GM10847 (cell line): Measurements from ENCODE around the gene C16orf90.

Source experiments
- POLR2A ChIP-seq: IDR thresholded peaks from 2 replicates; pipeline ENCODE4 v1.6.1; 2011; ENCODE audit not compliant: insufficient read length; ENCODE audit errors: extremely low read depth

The C16orf90 gene

DNA sequence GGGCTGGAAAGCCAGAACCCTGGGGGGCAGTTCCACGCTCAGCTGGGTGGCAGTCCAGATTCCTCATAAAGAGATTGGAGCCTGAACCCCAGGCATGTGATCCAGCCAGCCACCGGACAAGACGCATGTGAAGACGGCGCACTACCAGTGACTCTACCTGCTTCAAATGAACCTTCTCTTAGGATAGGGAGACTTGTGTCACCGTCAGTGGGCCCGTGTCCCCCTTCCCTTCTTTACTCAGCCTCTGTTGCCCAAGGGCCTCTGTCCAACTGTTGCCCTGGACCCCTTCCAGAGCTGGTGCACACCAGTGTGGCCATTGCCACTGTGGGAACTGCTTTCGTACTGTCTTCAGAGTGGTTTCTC is 23.7 kb upstream of the C16orf90 start:
- no peak for TF ChIP-seq POLR2A

DNA sequence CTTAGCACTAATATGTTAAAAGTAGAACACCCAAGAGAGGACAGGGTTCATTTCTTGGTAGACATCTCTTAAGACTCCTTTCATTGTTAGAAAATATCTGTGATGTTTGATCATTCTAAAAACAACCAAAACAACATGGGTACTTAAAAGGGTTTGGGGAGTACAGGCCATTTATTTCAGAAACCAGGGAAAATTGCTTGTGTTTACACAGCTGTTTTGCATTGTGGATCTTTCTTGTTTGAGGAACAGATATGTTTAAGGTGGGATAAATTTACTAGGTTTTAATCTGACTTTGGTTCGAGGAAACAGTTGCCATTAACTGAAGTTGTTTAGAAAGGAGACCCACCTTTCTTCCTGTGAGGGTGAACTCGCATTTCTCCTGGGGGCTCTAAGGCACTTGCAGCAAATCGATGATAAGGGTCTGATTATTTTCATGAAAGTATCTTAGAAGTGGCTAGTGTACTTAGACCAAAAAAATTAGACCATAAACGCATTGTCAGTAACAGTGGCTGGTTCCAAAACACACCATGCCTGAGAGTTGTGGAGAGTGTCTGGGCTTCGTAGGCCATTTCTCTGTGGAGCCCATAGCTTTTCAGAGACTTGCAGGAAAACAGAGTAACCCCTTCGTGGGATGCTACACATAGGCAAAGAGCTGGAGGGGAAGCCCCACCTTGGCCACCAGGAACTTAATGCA is 23.1 kb upstream of the C16orf90 start:
- no peak for TF ChIP-seq POLR2A

DNA sequence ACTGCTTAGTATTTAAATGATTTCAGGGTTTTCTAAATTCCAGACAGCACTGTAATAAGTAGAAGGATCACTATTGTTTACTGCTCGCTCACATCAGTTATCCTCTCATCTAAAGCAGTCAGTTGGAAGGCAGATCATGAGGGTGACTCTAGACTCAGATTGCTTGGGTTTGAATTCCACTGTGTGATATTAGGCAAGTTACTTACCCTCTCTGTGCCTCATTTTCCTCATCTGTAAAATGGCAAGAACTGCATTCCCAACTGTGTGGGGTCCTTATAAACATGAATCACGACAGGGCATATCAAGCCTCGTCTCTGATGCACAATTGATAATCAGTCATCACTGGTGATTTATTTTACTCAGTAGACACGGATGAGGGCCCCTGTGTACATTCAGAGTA is 20.6 kb upstream of the C16orf90 start:
- TF ChIP-seq POLR2A: no peak

DNA sequence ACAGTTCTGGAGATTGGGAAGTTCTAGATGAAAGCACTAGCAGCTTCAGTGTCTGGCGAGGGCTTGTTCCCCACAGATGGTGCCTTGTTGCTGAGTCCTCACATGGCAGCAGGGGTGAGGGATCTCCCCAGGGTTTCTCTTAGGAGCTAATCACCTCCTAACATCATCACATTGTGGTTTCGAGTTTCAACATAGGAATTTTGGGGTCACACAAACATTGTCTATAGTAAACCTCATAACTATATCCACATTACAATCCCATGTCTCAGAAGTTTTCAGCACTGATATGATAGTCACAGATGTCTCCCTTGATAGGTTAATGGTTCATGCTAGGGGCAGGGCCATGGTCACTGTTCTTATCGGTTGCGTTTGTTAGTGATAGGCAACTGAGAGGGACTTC is 19.3 kb upstream of the C16orf90 start:
- no peak for TF ChIP-seq POLR2A

DNA sequence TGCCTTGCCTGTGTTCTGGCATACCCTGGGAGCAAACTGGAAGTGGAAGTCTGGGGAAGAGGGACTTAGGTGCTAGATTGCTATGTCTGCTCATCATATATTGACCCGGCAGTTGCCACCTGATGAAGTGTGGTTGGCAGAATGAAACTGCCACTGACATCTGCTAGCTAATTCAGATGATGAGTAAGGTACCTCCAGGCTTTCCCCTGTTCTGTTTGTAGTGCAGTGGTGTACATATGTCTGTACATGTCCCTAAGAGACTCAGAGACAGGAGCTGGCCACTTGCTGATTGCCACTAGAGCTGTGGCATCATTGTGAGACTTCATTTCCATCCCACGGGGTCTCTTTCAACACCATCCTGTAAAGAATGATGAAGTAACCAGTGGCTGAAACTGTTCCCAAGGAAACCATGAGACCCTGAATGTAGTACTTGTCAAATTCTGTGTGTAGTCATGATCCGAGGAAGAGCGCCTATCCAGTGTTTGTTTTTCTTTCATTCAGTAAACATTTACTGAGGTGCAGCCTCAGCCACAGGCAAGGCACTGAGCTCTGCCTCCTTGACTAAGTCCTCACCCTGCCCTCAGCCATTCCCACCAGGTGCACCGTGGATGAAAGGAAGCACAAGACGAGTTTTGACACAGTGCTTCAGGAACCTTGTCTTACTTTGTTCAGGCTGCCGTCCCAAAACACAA is 18.7 kb upstream of the C16orf90 start:
- TF ChIP-seq POLR2A: no peak

DNA sequence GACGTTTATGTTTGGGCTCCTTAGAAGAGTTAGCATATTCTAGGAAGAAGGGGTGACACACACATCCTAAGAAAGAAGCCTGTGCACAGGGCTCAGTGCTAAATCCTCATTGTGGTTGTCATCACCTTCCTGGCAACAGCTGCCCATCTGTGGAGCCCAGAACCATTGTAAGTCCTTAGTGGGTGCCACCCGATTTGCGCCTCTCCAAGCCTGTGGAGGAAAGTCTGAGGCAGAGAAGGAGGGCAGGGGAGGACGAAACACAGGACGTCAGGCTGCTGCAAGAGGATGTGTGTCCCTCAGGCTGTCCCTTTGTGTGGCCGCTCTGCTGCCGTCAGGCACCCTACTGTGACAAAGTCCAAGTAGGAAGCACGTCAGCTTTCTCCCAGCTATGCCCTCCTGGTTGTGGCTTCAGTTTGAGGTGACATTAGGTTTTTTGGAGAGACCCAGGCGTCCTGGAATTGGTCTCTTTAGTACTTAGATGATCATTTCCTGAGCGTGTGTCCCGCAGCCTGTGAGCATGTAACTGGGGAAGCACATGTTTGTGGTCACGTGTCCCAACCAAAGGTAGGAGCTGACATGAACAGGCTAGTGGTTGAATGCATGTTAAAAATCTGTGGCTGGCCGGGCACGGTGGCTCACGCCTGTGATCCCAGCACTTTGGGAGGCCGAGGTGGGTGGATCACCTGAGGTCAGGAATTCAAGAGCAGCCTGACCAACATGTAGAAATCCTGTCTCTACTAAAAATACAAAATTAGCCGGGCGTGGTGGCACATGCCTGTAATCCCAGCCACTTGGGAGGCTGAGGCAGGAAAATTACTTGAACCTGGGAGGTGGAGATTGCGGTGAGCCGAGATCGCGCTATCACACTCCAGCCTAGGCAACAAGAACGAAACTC is 16.2 kb upstream of the C16orf90 start:
- no peak for TF ChIP-seq POLR2A

DNA sequence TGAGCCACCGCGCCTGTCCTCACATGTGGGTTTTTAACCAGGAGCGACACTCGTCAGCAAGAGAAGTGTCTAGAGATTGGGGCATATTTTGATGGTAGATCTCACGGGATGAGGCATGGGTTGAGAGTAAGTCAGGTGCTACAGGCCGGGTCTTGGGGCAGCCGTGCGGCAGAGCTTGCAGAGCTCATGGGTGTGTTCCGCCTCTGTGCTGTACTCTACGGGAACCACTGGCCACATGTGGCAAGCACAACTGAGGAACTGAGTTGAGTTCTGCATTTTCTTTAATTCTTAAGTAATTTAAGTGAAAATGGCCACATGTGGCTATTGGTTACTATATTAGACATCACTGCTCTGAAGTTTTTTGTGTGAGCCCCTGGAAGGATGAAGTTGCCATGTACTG is 15.1 kb upstream of the C16orf90 start:
- no peak for TF ChIP-seq POLR2A

DNA sequence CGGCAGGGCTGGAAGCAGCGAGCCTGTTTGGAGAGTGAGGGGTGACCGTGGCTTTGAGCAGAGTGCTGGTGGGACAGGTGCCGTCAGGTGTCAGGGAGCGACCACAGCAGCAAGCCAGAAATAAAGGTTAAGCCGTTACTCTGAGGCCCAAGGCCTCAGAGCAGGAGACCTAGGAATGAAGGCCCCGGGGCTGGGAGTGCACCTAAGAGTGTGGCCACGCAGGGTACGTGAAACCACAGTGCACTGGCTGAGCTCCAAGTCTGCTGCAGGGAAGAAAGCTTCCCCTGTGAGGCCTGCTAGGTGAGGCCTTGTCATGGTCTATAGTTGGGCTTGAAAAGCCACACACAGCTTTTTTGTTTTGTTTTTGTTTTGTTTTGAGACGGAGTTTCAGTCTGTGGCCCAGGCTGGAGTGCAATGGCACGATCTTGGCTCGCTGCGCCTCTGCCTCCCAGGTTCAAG is 14.2 kb upstream of the C16orf90 start:
- TF ChIP-seq POLR2A: no peak

DNA sequence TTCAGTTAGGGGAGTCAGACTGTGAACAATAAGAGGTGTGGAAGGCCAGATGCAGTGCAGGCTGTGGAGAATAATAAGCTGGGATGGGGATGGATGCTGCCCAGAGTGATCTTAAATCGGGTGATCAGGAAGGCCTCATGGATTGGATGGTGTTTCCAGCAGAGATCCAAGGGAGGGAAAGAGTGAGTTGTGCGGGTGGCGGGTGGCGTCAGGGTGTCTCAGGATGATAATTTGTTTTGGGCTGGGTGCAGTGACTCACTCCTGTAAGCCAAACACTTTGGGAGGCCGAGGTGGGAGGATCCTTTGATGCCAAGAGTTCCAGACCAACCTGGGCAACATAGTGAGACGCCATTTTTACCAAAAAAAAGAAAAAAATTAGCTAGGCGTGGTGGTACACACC is 13.4 kb upstream of the C16orf90 start:
- no peak for TF ChIP-seq POLR2A

DNA sequence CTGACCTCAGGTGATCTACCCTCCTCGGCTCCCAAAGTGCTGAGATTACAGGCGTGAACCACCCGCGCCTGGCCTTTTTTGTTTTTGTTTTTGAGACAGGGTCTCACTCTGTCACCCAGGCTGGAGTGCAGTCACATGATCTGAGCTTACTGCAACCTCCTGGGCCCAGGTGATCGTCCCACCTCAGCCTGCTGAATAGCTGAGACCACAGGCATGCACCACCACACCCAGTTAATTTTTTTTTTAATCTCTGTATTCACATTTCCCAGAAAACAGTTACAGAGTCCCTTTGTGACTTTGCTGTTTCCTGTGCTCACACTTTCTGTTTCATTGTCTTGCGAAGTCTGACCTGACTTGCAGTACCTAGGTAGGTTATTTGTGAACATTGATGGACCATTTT is 8.2 kb upstream of the C16orf90 start:
- no peak for TF ChIP-seq POLR2A

DNA sequence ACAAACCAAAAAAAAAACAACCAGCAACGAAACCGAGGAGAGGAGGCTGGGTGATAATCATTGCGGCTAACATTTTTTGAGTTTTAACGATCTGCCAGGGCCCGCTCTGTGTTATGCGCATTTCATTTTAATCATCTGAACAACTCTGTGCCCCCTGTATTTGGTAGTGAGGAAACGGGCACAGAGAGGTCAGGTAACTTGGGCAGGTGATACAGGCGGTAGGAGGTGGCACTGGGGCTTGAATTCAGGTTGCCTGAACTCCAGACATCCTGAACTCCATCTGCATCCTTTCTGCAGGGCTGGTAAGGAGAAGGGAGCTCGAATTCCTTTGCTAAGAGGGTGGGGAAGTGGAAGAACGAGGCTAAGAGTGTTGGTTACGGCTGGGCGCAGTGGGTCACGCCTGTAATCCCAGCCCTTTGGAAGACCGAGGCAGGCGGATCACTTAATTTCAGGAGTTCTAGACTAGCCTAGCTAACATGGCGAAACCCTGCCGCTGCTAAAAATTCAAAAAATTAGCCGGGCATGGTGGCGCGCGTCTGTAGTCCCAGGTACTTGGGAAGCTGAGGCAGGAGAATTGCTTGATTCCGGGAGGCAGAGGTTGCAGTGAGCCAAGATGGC is 6.6 kb upstream of the C16orf90 start:
- TF ChIP-seq POLR2A: no peak

DNA sequence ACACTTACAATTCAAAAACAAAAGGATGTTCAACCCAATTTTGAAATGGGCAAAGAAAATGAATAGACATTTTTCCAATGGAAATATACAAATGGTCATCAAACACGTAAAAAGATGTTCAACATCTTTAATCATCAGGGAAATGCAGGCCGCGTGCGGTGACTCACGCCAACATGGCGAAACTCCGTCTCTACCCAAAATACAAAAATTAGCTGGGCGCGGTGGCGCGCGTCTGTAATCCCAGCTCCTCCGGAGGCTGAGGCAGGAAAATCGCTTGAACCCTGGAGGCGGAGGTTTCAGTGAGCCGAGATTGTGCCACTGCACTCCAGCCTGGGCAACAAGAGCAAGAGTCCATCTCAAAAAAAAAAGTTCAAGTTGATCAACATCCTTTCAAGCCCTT is 3.7 kb upstream of the C16orf90 start:
- no peak for TF ChIP-seq POLR2A

DNA sequence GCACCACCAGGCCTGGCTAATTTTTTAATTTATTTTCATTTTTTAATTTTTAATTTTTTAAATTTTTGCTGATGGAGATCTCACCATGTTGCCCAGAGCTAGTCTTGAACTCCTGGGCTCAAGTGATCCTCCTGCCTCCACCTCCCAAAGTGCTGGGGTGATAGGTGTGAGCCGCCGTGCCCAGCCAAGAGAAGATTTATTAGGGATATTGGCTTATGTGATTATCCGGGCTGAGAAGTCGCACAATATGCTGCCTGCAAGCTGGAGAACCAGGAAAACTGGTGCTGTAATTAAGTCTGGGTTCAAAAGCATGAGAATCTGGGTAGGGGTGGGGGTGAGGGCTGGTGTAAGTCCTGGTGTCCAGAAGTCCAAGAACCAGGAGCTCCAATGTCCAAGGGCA is 2.5 kb upstream of the C16orf90 start:
- no peak for TF ChIP-seq POLR2A

DNA sequence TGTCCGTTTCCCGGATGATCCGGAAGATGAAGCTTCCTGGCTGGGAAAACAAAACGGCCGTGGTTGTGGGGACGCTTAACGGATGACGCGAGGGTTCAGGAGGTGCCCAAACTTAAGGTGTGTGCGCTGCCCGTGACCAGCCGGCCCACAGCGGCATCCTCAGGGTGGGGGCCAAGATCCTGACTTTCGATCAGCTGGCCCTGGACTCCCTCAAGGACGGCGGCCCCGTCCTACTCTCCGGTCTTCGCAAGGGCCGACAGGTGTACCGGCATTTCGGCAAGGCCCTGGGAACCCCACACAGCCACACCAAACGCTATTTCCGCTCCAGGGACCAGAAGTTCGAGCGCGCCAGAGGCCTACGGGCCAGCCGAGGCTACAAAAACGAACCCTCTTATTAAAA is 1.1 kb upstream of the C16orf90 start:
- no peak for TF ChIP-seq POLR2A

DNA sequence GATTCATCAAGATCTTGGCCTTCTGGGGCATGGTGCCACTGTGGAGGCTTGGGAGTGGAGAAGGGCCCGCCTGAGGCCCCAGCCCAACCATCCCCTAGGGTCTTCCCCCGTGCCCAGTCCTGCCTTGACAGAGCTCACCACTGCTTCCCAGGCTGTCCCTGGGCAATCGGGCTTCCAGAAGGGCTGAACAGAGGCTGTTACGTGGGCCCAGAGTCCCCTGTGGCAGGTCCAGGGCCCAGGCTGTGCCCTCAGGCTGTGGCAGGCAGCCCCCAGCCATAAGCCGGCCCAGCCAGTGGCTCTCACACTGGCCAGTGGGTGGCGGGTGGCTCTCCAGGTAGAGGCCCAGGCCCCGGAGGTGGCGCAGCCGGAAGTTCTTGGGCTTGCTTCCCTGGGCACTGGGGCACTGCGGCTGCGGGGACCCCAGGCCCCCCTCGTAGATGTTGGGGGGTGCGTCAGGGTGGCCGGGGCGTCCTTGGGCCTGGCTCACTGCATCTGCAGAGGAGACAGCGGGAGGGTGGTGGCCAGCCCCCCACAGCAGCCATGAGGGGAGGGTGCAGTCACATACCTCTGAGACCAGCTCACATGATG is 809 bp downstream of the C16orf90 start:
- no peak for TF ChIP-seq POLR2A
